Limb (tissue), 2 donors: ENCODE data around the gene DNAAF5.

Experiments used
- DNase-seq, 2 donors: peaks; one replicate each; pipeline ENCODE4 v3.0.0-alpha.2; 2016; ENCODE audit errors: extremely low spot score in 2 of 2

The DNAAF5 gene

GRCh38 chr7:767941-768731, 41.6 kb downstream of the DNAAF5 start:
- no peak for DNase-seq

- DNase-seq = peak in 1 of 2 donors; percentile 21
Observed at GRCh38 chr7:768881-769504, 42.5 kb downstream of the DNAAF5 start.

- no peak for DNase-seq
Observed at GRCh38 chr7:770336-770735, 43.8 kb downstream of the DNAAF5 start.

- DNase-seq = peak in 1 of 2 donors; percentile 11
Observed at GRCh38 chr7:770741-771166, 44.3 kb downstream of the DNAAF5 start.

GRCh38 chr7:771234-772004, 44.9 kb downstream of the DNAAF5 start:
- peak; percentile 60 to 66 for DNase-seq

GRCh38 chr7:772005-772294, 45.5 kb downstream of the DNAAF5 start:
- no peak for DNase-seq

- no peak for DNase-seq
Observed at GRCh38 chr7:772392-772791, 45.9 kb downstream of the DNAAF5 start.

GRCh38 chr7:772861-773621, 46.5 kb downstream of the DNAAF5 start:
- DNase-seq = no peak

GRCh38 chr7:773622-773915, 47.1 kb downstream of the DNAAF5 start:
- no peak for DNase-seq

GRCh38 chr7:774161-775109, 47.9 kb downstream of the DNAAF5 start:
- DNase-seq = peak; percentile 51 to 85

- no peak for DNase-seq
Observed at GRCh38 chr7:776381-776780, 49.9 kb downstream of the DNAAF5 start.

- no peak for DNase-seq
Observed at GRCh38 chr7:776992-777727, 50.7 kb downstream of the DNAAF5 start.

- DNase-seq = no peak
Observed at GRCh38 chr7:777728-778078, 51.2 kb downstream of the DNAAF5 start.

- no peak for DNase-seq
Observed at GRCh38 chr7:778271-778967, 51.9 kb downstream of the DNAAF5 start.

GRCh38 chr7:778968-779451, 52.5 kb downstream of the DNAAF5 start:
- DNase-seq = peak; percentile 15 to 71

GRCh38 chr7:779480-779879, 53.0 kb downstream of the DNAAF5 start:
- DNase-seq = no peak

- no peak for DNase-seq
Observed at GRCh38 chr7:780081-780480, 53.6 kb downstream of the DNAAF5 start.

- DNase-seq = no peak
Observed at GRCh38 chr7:780516-780915, 54.0 kb downstream of the DNAAF5 start.

GRCh38 chr7:781186-781849, 54.8 kb downstream of the DNAAF5 start:
- no peak for DNase-seq
